ENCODE measurements around the gene HSD11B2.

DNA sequence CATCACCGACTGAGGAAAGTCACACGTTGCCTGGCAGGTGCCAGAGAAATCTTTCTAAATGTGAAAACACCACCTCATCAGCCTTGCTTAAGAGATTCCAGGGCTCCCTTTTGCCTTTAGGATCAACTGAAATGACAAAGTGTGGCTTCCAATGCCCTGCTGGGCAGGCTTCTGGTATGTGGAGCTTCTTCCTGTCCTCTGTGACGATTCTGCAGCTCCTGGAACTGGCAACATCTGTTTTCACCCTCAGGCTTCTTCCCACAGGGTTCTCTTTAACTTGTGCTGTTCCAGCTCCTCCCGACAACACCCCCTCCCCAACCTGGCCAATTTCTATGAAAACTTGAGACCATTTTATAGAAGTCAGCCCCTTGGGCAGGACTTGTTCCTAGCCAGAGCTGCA lies 9.9 kb upstream of the HSD11B2 start:
- no peak for TF ChIP-seq CTCF (IDR thresholded peaks at IDR 0.05; ENCODE audit: low read length)
- no peak for TF ChIP-seq EZH2 (IDR thresholded peaks at IDR 0.05; ENCODE audit: borderline replicate concordance, low read length)
